Thoracic aorta (tissue), 2 donors: ENCODE data around the gene CES2. TPM values are rescaled to one million over a fixed set of nuclear protein-coding genes. Genes with fewer than 3 reads are reported as not detected.

Source experiments
- ATAC-seq: fragments of 150-250 bp; one replicate; pipeline ENCODE4 v1.8.0; 2017; ENCODE audit warnings: low read depth; ENCODE audit not compliant: insufficient number of reproducible peaks, low FRiP score
- DNase-seq: peaks from one replicate; pipeline ENCODE4 v3.0.0-alpha.2; 2020; ENCODE audit warnings: low spot score
- H3K27ac ChIP-seq, 2 donors: fragments of 200-600 bp; sonication (generic); 1 replicate in 1 of 2; 2 replicates in 1 of 2; pipeline ENCODE4 v1.5.1; 2016; ENCODE audit warnings: mild to moderate bottlenecking in 2 of 2, moderate library complexity in 2 of 2
- H3K27me3 ChIP-seq: fragments of 200-600 bp; sonication (generic); replicated peaks from 2 replicates; pipeline ENCODE4 v1.6.0; 2016; ENCODE audit warnings: mild to moderate bottlenecking; ENCODE audit not compliant: insufficient read depth
- H3K36me3 ChIP-seq: fragments of 200-600 bp; sonication (generic); one replicate; pipeline ENCODE4 v1.5.1; 2016
- H3K4me1 ChIP-seq, 2 donors: fragments of 200-600 bp; sonication (generic); 1 replicate in 1 of 2; 2 replicates in 1 of 2; pipeline versions ENCODE4 v1.5.1 to v1.6.0; 2016; ENCODE audit warnings: low read depth in 2 of 2, mild to moderate bottlenecking in 1 of 2; ENCODE audit not compliant: control insufficient read depth in 1 of 2
- H3K4me3 ChIP-seq: fragments of 200-600 bp; sonication (generic); 2 replicates; pipeline ENCODE4 v1.5.1; 2016; ENCODE audit warnings: mild to moderate bottlenecking
- H3K9me3 ChIP-seq: fragments of 200-600 bp; sonication (generic); 2 replicates; pipeline ENCODE4 v1.5.1; 2016
- CTCF ChIP-seq: fragments of 200-600 bp; sonication (generic); IDR thresholded peaks from one replicate; pipeline ENCODE4 v1.5.1; 2019; ENCODE audit warnings: antibody characterized with exemption
- total RNA-seq, 2 donors: library from RNA; depleted of rRNA; stranded (reverse); fragments of >200 nt; gene quantifications; one replicate each; pipeline versions ENCODE4 v1.1.0 to v1.2.3, GENCODE V29; 2016

CES2 gene
- total RNA-seq, 2 donors from 2014 or later = 29.8 to 92.7 TPM

GRCh38 chr16:66975302-66975893 lies 40.1 kb downstream of the CES2 start:
- Histone ChIP-seq H3K36me3 (no peaks in the 10 kb centered on the region), H3K4me1 (peaks cover 0 to 18% of the 10 kb centered on the region in 2 donors), H3K27me3 (no peaks in the 10 kb centered on the region), H3K9me3 (no peaks in the 10 kb centered on the region), H3K27ac (no peak overlapping the region), H3K4me3 (no peak overlapping the region)
- DNase-seq = no peak
- no peak for ATAC-seq
- TF ChIP-seq CTCF = no peak

DNA sequence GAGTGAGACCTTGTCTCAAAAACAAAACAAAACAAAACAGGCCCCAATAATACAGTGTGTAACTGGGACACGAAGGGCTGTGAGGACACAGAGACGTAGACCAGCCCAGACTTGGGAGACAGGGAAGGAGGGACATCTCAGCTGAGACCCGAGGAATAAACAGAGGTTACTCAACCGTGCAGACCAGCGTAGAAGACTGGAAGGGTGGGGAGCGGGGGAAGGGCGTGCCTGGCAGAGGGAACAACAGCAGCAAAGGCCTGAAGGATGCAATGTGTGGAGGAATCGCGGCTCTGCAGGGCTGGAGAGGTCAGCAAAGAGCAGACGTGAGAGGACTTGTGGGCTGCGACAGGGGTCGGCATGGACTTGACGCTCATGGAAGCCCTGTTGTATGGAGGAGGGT lies 41.4 kb downstream of the CES2 start:
- ATAC-seq (no peak), DNase-seq (no peak)
- Histone ChIP-seq H3K4me3 (no peak overlapping the region), H3K36me3 (no peaks in the 10 kb centered on the region), H3K27me3 (no peaks in the 10 kb centered on the region), H3K27ac (no peak overlapping the region), H3K4me1 (peaks cover 0 to 18% of the 10 kb centered on the region in 2 donors), H3K9me3 (no peaks in the 10 kb centered on the region)
- no peak for TF ChIP-seq CTCF

DNA sequence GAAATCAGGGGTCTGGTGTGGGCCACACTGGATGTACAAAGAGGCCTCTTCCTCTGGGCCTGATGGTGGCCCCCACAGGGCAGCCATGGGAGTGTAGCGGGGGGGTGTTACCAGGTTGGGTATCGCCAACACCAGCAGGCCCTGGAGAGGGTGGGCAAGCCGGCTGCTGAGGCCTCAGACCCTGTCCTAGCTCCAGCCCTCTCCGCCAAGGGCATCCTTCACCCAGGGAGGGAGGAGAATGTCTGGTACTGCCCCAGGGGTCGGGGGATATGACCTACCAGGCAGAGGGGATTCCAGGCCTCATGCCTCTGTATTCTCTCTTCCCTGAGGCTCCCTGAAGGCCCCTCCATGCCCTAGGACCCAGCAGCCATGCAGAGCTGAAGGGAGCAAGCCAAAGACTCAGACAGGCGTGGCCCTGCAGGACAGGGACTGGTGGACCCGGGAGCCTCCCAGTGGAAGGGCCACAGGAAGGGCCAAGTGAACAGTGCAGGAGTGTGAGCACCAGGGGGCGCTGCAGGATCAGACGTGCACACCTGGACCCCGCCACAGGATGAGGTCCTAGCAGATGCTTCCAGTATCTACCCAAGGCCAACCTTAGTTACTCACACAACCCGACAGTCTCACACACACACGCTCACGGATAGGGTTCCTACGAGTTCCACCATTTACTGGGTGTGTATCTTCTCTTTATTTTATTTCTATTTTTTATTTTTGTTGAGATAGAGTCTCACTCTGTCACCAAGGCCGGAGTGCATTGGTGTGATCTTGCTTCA lies 42.2 kb downstream of the CES2 start:
- Histone ChIP-seq H3K4me3 (no peak overlapping the region), H3K27ac (no peak overlapping the region), H3K4me1 (peaks cover 0 to 18% of the 10 kb centered on the region in 2 donors), H3K36me3 (no peaks in the 10 kb centered on the region), H3K9me3 (no peaks in the 10 kb centered on the region), H3K27me3 (no peaks in the 10 kb centered on the region)
- peak; percentile 67 for ATAC-seq
- peak; percentile 58 for DNase-seq
- peak; percentile 97 for TF ChIP-seq CTCF

DNA sequence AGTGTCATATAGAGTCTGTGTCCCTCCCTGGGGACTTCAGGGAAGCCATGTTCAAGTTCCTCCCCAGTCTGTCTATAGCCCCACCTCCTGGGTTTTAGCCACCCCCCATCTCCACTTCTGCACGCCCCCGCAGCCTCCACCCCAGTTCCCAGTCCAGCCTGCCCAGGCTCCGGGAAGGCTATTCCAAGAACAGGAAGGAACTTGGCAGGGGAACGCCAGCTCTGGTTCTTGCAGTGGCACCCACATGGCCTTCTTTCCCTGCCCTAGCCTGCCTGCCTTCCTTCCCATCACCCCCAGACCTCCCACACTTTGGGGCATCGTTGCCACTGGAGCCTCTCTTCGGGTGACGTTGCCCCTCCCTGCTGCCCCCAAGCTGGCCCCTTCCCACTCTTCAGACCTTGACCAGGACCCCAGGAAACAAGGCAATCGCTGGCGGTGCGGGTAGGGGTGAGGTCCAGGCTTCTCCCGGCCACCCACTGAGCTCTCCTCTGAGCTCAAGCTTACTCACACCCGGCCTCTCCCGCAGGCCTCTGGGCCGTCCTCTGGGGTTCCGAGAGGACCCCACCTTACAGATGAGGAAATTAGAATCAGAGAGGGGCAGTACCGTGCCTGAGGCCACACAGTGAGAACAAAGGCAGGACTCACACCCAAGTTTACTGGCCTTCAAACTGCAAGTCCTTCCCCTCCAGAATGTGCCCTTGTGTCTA lies 43.8 kb downstream of the CES2 start:
- peak; percentile 70 for DNase-seq
- H3K4me1 ChIP-seq = peaks cover 0 to 18% of the 10 kb centered on the region in 2 donors

More for the DNA sequence above, 43.8 kb downstream of the CES2 start:
- ATAC-seq = no peak
- Histone ChIP-seq H3K36me3 (no peaks in the 10 kb centered on the region), H3K27me3 (no peaks in the 10 kb centered on the region), H3K9me3 (no peaks in the 10 kb centered on the region), H3K27ac (peak overlapping the region in 1 of 2 donors; percentile 50), H3K4me3 (no peak overlapping the region)
- TF ChIP-seq CTCF = no peak
